Gastroesophageal sphincter (tissue), 4 donors: ENCODE data around the gene RAET1E. TPM values are rescaled to one million over a fixed set of nuclear protein-coding genes. Genes with fewer than 3 reads are reported as not detected.
"Not testable (repeated sequence)": the region's sequence is repeated elsewhere in the genome, so short reads cannot be mapped to it uniquely, and the experiment has no call there.

ENCODE experiments used
- ATAC-seq: fragments of 150-250 bp; one replicate; pipeline ENCODE4 v1.9.1; 2016; ENCODE audit warnings: mild to moderate bottlenecking, moderate library complexity
- H3K27ac ChIP-seq, 4 donors: fragments of 200-600 bp; sonication (generic) in 3 of 4; 1 replicate in 3 of 4; 2 replicates in 1 of 4; pipeline ENCODE4 v1.5.1; 2016 to 2019
- H3K27me3 ChIP-seq: fragments of 200-600 bp; sonication (generic); one replicate; pipeline ENCODE4 v1.5.1; 2019
- H3K36me3 ChIP-seq, 2 donors: fragments of 200-600 bp; sonication (generic); one replicate each; pipeline ENCODE4 v1.5.1; 2019; ENCODE audit warnings: control low read depth in 1 of 2
- H3K4me1 ChIP-seq, 3 donors: fragments of 200-600 bp; sonication (generic); 1 replicate in 2 of 3; 2 replicates in 1 of 3; pipeline ENCODE4 v1.5.1; 2016 to 2019; ENCODE audit warnings: control low read depth in 2 of 3
- H3K4me3 ChIP-seq, 2 donors: fragments of 200-600 bp; sonication (generic); one replicate each; pipeline ENCODE4 v1.5.1; 2019; ENCODE audit warnings: mild to moderate bottlenecking in 1 of 2, moderate library complexity in 1 of 2
- H3K9me3 ChIP-seq, 3 donors: fragments of 200-600 bp; sonication (generic); one replicate each; pipeline ENCODE4 v1.5.1; 2017 to 2019; ENCODE audit warnings: control low read depth in 2 of 3
- EP300 ChIP-seq: sonication (generic); formaldehyde crosslinking; IDR thresholded peaks from one replicate; pipeline ENCODE4 v1.6.1; 2017; ENCODE audit warnings: antibody characterized with exemption, mild to moderate bottlenecking
- POLR2A ChIP-seq, 2 donors: fragments of 450-650 bp; IDR thresholded peaks; one replicate each; pipeline ENCODE4 v1.6.1; 2017; ENCODE audit warnings: antibody characterized with exemption in 2 of 2, mild to moderate bottlenecking in 2 of 2, moderate library complexity in 1 of 2
- POLR2AphosphoS5 ChIP-seq: sonication (generic); formaldehyde crosslinking; IDR thresholded peaks from one replicate; pipeline ENCODE4 v1.6.1; 2017; ENCODE audit warnings: antibody characterized with exemption
- WGBS, 2 donors: methylation state at CpG; one replicate each; pipeline ENCODE4 v1.1.5; 2018; ENCODE audit warnings: low coverage in 1 of 2; 5-methylcytosine and 5-hydroxymethylcytosine counted together
- total RNA-seq, 4 donors: library from RNA; depleted of rRNA; stranded (reverse); fragments of >200 nt; gene quantifications; one replicate each; pipeline ENCODE4 v1.1.0, GENCODE V29; 2016
- TF ChIP-seq, protein P1 (sequence below), 4 experiments: fragments of 200-600 bp in 2 of 4; fragments of 450-650 bp in 2 of 4; sonication (generic) in 1 of 4; IDR thresholded peaks; one replicate each; pipeline ENCODE4 v1.5.1; 2017 to 2019; ENCODE audit warnings: antibody characterized with exemption in 4 of 4, mild to moderate bottlenecking in 2 of 4, moderate library complexity in 2 of 4

Gene RAET1E
- total RNA-seq, 4 donors from 2014 or later, result 0.69 TPM; not detected in 3

DNA sequence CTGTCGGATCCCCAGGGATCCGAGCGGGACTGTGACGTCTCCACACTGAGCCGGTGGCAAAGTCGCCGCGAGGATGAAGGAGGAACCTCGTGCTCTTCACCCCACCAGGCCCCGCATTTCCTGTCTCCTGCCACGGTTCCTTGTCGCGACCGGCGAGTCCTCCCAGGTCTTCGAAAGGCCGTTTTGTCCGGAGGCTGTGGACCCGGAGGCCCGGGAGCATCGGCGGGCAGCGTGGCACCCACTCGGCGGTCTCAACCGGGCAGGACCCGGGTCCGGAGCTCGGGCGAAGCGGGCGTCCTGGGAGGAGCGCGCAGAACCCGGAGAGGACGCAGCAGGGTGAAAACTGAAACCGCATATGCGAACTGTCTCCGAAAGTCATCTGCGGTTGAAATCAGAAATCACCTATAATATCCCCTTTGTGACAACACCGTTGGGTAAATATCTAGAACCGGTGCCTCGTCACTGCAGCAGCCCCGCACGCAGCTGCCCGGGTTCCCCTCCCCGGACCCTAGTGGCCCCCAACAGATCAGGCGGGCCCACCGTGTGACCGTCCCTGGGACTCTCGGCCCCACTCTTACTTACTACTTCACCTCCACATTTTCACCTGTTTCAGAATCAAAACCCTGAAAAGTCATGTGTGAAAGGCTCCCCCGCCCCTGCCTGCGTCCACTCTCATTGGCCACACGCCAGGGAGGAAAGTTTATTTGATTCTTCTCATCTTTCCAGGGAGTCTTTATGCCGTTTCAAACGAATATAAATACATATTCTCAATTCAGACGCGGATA is 40.9 kb upstream of the RAET1E start:
- Histone ChIP-seq H3K9me3 (no peaks in the 10 kb centered on the region), H3K27me3 (peaks cover 96% of the 10 kb centered on the region), H3K27ac (no peak overlapping the region), H3K36me3 (no peaks in the 10 kb centered on the region), H3K4me1 (peaks cover 0 to 33% (median 21%) of the 10 kb centered on the region in 3 donors), H3K4me3 (peak overlapping the region; percentile 2 to 49)
- TF ChIP-seq EP300 (no peak), POLR2A (IDR thresholded peaks at IDR 0.05) (no peak), POLR2AphosphoS5 (no peak)
- TF ChIP-seq, protein P1, sequence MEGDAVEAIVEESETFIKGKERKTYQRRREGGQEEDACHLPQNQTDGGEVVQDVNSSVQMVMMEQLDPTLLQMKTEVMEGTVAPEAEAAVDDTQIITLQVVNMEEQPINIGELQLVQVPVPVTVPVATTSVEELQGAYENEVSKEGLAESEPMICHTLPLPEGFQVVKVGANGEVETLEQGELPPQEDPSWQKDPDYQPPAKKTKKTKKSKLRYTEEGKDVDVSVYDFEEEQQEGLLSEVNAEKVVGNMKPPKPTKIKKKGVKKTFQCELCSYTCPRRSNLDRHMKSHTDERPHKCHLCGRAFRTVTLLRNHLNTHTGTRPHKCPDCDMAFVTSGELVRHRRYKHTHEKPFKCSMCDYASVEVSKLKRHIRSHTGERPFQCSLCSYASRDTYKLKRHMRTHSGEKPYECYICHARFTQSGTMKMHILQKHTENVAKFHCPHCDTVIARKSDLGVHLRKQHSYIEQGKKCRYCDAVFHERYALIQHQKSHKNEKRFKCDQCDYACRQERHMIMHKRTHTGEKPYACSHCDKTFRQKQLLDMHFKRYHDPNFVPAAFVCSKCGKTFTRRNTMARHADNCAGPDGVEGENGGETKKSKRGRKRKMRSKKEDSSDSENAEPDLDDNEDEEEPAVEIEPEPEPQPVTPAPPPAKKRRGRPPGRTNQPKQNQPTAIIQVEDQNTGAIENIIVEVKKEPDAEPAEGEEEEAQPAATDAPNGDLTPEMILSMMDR (IDR thresholded peaks at IDR 0.05), result no peak
- WGBS, 2 donors, result 1 to 3% methylated on average over 16 to 19 of the region's 58 CpGs
- no peak for ATAC-seq

GRCh38 chr6:149938013-149938570 is 40.2 kb upstream of the RAET1E start:
- ATAC-seq, H3K36me3 ChIP-seq, H3K9me3 ChIP-seq, H3K27ac ChIP-seq: not testable (repeated sequence)
- peaks cover 98% of the 10 kb centered on the region for H3K27me3 ChIP-seq
- peaks cover 0 to 33% (median 21%) of the 10 kb centered on the region in 3 donors for H3K4me1 ChIP-seq
- no CpG with 5 or more reads among the region's 20 CpGs for WGBS, 2 donors
- peak overlapping the region in 1 of 2 donors; percentile 49 for H3K4me3 ChIP-seq

DNA sequence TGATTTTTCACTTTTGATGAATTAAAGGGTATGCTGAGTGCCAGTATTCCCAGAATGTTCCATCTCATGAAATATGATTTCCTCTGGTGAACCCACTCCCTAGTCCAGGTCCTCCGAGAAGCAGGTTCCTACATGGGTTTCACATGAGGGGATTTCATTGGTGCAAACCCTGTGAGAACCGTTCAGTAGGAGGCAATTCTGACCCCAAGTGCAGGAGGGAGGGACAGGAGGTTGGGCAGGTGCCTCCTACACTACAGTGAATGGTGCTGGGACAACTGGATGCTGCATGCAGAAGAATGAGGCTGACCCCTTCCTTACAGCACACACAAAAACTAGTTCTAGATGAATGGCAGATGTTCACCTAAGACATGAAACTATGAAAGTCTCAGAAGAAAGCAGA is 38.8 kb upstream of the RAET1E start:
- Histone ChIP-seq H3K27me3 (peaks cover 98% of the 10 kb centered on the region), H3K36me3 (no peaks in the 10 kb centered on the region), H3K4me1 (peaks cover 0 to 26% (median 17%) of the 10 kb centered on the region in 3 donors), H3K4me3 (no peak overlapping the region), H3K27ac (no peak overlapping the region), H3K9me3 (no peaks in the 10 kb centered on the region)
- ATAC-seq, result no peak
- WGBS, 2 donors, result 43 to 50% methylated on average over 1 of the region's 2 CpGs
- TF ChIP-seq EP300 (no peak), POLR2A (IDR thresholded peaks at IDR 0.05) (no peak), POLR2AphosphoS5 (no peak)
- TF ChIP-seq, protein P1 (IDR thresholded peaks at IDR 0.05), result no peak

- 80 to 88% methylated on average over 1 of the region's 2 CpGs for WGBS, 2 donors
- H3K4me1 ChIP-seq, result peaks cover 0 to 15% (median 11%) of the 10 kb centered on the region in 3 donors
- no peaks in the 10 kb centered on the region for H3K9me3 ChIP-seq
- no peaks in the 10 kb centered on the region for H3K36me3 ChIP-seq
- H3K27me3 ChIP-seq, result peaks cover 98% of the 10 kb centered on the region
- no peak overlapping the region for H3K4me3 ChIP-seq
- no peak for ATAC-seq
- TF ChIP-seq, protein P1 (IDR thresholded peaks at IDR 0.05), result no peak
- TF ChIP-seq POLR2AphosphoS5 (no peak), EP300 (no peak), POLR2A (IDR thresholded peaks at IDR 0.05) (no peak)
- H3K27ac ChIP-seq, result no peak overlapping the region
Measured at GRCh38 chr6:149935668-149936067, 37.8 kb upstream of the RAET1E start.

DNA sequence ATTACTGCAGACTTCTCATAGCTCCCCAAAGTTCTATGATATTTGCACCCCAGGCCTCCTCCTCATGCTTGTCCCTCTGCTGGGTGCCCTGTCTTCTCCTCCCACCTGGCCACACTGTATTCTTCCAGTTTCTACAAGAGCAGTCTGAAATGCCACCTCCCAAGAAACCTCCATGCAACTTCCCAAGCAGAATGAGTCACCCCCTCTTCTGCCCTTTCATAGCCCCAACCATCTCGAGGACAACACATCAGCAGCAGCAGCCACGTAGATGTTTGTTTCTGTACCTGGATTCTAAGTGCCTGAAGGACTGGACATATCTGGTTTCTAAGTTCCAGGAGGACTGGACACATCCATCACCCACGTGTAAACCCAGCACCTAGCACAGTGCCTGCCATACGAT is 37.3 kb upstream of the RAET1E start:
- no peak for ATAC-seq

More for the DNA sequence above, 37.3 kb upstream of the RAET1E start:
- Histone ChIP-seq H3K4me1 (peaks cover 0 to 14% (median 11%) of the 10 kb centered on the region in 3 donors), H3K27ac (no peak overlapping the region), H3K36me3 (no peaks in the 10 kb centered on the region), H3K4me3 (no peak overlapping the region), H3K27me3 (peaks cover 98% of the 10 kb centered on the region), H3K9me3 (no peaks in the 10 kb centered on the region)
- WGBS, 2 donors, result 70% methylated on average over 2 of the region's 4 CpGs; no CpG with 5 or more reads in 1 of the 2 donors
- TF ChIP-seq POLR2AphosphoS5 (no peak), EP300 (no peak), POLR2A (IDR thresholded peaks at IDR 0.05) (no peak)
- TF ChIP-seq, protein P1 (IDR thresholded peaks at IDR 0.05), result no peak
